Measurements from ENCODE around the gene IL1RAPL2.

IL1RAPL2 gene

DNA sequence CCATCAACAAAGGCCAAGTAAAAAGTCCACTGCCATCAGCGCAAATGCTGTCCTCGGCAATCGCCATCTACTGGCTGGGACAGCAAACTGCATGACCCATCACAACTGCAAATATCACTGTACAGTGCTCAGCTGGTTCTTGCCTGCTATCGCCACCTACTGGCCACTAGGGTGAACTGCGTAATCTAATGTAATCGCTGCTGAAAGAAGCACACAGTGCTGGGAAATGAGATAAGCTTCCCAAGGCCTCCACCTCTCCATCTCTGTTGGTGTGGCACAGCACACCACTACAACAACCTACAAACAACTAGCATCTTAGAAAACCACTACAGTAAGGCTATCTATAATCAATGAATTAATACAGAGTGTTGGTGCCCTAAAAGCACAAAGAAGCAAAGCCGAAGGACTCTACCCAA is 356.2 kb downstream of the IL1RAPL2 start:
- no peaks in the 10 kb centered on the region for H3F3A ChIP-seq (ENCODE audit: control insufficient read depth, insufficient read depth)
- no peaks in the 10 kb centered on the region for H3K9me3 ChIP-seq (ENCODE audit: control insufficient read depth, insufficient read depth, low read length)
- H3K4me3 ChIP-seq (ENCODE audit: low read length), result no peak overlapping the region
- no peaks in the 10 kb centered on the region for H3K27me3 ChIP-seq (ENCODE audit: control insufficient read depth, low read length)
- H3K79me2 ChIP-seq (ENCODE audit: control insufficient read depth, low read length), result no peaks in the 10 kb centered on the region
- no peaks in the 10 kb centered on the region for H3K36me3 ChIP-seq (ENCODE audit: control insufficient read depth, low read length)
- H4K20me1 ChIP-seq (ENCODE audit: control insufficient read depth, insufficient read depth, low read depth, low read length), result no peaks in the 10 kb centered on the region
- H3K9me2 ChIP-seq (replicated peaks; ENCODE audit: control insufficient read depth, low read length), result no peaks in the 10 kb centered on the region
- no peak for TF ChIP-seq EZH2phosphoT487 (IDR thresholded peaks at IDR 0.05; ENCODE audit: borderline replicate concordance, low read length)
- TF ChIP-seq, protein P1, sequence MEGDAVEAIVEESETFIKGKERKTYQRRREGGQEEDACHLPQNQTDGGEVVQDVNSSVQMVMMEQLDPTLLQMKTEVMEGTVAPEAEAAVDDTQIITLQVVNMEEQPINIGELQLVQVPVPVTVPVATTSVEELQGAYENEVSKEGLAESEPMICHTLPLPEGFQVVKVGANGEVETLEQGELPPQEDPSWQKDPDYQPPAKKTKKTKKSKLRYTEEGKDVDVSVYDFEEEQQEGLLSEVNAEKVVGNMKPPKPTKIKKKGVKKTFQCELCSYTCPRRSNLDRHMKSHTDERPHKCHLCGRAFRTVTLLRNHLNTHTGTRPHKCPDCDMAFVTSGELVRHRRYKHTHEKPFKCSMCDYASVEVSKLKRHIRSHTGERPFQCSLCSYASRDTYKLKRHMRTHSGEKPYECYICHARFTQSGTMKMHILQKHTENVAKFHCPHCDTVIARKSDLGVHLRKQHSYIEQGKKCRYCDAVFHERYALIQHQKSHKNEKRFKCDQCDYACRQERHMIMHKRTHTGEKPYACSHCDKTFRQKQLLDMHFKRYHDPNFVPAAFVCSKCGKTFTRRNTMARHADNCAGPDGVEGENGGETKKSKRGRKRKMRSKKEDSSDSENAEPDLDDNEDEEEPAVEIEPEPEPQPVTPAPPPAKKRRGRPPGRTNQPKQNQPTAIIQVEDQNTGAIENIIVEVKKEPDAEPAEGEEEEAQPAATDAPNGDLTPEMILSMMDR (IDR thresholded peaks at IDR 0.05; ENCODE audit: low read depth, low read length, poor library complexity, severe bottlenecking), result peak; percentile 86
- no peaks in the 10 kb centered on the region for H3K4me1 ChIP-seq (ENCODE audit: control insufficient read depth, low read length)
- no peak overlapping the region for H3K4me2 ChIP-seq (ENCODE audit: low read length)
- H3K27ac ChIP-seq (ENCODE audit: low read depth, low read length), result no peak overlapping the region

DNA sequence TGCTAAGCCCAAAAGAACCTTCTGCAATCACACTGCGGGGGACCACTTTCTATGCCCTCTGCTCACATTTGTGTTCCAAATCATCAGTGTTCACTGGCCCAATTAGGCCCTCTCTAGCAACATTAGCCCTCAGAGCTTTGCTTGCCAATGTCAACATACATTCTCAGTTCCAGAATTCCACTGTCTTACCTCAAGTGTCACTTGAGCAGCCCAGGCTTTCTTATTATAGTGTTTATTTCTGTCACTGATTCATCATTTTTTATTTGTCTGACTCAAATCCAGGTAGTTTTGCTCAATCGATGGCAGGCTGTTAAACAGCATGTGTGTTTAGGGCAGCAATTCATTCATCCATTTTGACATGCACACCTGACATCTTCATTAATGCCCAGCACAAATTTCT is 363.3 kb downstream of the IL1RAPL2 start:
- no peaks in the 10 kb centered on the region for H3K9me3 ChIP-seq (ENCODE audit: control insufficient read depth, insufficient read depth, low read length)
- H3K4me3 ChIP-seq (ENCODE audit: low read length), result no peak overlapping the region
- H4K20me1 ChIP-seq (ENCODE audit: control insufficient read depth, insufficient read depth, low read depth, low read length), result no peaks in the 10 kb centered on the region
- H3F3A ChIP-seq (ENCODE audit: control insufficient read depth, insufficient read depth), result no peaks in the 10 kb centered on the region
- no peak overlapping the region for H3K27ac ChIP-seq (ENCODE audit: low read depth, low read length)
- H3K36me3 ChIP-seq (ENCODE audit: control insufficient read depth, low read length), result no peaks in the 10 kb centered on the region
- H3K4me1 ChIP-seq (ENCODE audit: control insufficient read depth, low read length), result no peaks in the 10 kb centered on the region
- H3K9me2 ChIP-seq (replicated peaks; ENCODE audit: control insufficient read depth, low read length), result no peaks in the 10 kb centered on the region
- TF ChIP-seq, protein P1 (IDR thresholded peaks at IDR 0.05; ENCODE audit: low read depth, low read length, poor library complexity, severe bottlenecking), result no peak
- TF ChIP-seq EZH2phosphoT487 (IDR thresholded peaks at IDR 0.05; ENCODE audit: borderline replicate concordance, low read length), result no peak
- H3K27me3 ChIP-seq (ENCODE audit: control insufficient read depth, low read length), result no peaks in the 10 kb centered on the region
- H3K79me2 ChIP-seq (ENCODE audit: control insufficient read depth, low read length), result no peaks in the 10 kb centered on the region
- H3K4me2 ChIP-seq (ENCODE audit: low read length), result no peak overlapping the region

DNA sequence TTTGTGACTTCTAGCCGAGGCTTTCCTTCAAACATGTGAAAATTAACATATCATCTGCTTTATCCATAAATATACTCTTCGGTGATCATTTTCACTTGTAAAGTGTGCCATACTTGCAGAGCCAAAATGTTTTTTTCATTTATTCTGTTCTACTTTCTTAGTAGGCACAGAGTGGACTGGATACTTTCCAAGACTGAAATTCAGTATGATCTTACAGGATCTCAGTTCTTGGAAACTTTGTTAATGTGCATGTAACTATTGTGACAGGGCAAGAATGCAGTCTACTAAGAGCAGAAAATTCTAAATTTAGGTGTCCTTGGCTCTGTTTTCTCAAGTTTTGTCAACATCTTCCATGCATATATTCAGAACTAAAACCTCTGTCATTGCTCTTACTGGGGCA is 369.6 kb downstream of the IL1RAPL2 start:
- no peaks in the 10 kb centered on the region for H3F3A ChIP-seq (ENCODE audit: control insufficient read depth, insufficient read depth)

More for the DNA sequence above, 369.6 kb downstream of the IL1RAPL2 start:
- no peak overlapping the region for H3K4me2 ChIP-seq (ENCODE audit: low read length)
- H3K36me3 ChIP-seq (ENCODE audit: control insufficient read depth, low read length), result no peaks in the 10 kb centered on the region
- no peak overlapping the region for H3K27ac ChIP-seq (ENCODE audit: low read depth, low read length)
- no peak overlapping the region for H3K4me3 ChIP-seq (ENCODE audit: low read length)
- H4K20me1 ChIP-seq (ENCODE audit: control insufficient read depth, insufficient read depth, low read depth, low read length), result no peaks in the 10 kb centered on the region
- H3K27me3 ChIP-seq (ENCODE audit: control insufficient read depth, low read length), result no peaks in the 10 kb centered on the region
- H3K79me2 ChIP-seq (ENCODE audit: control insufficient read depth, low read length), result no peaks in the 10 kb centered on the region
- H3K9me3 ChIP-seq (ENCODE audit: control insufficient read depth, insufficient read depth, low read length), result no peaks in the 10 kb centered on the region
- no peaks in the 10 kb centered on the region for H3K9me2 ChIP-seq (replicated peaks; ENCODE audit: control insufficient read depth, low read length)
- no peak for TF ChIP-seq EZH2phosphoT487 (IDR thresholded peaks at IDR 0.05; ENCODE audit: borderline replicate concordance, low read length)
- TF ChIP-seq, protein P1 (IDR thresholded peaks at IDR 0.05; ENCODE audit: low read depth, low read length, poor library complexity, severe bottlenecking), result no peak
- no peaks in the 10 kb centered on the region for H3K4me1 ChIP-seq (ENCODE audit: control insufficient read depth, low read length)

All from DOHH2 (cell line).